Stimulated activated CD4-positive, alpha-beta T cell treated with anti-CD3 and anti-CD28 coated beads, Interleukin-4, amount 100 ng/mL, for 24 hours (primary cell): ENCODE results near the gene CETN1.

Experiments
- DNase-seq: peaks from one replicate; pipeline ENCODE4 v3.0.0-alpha.2; 2020

The CETN1 gene

DNA sequence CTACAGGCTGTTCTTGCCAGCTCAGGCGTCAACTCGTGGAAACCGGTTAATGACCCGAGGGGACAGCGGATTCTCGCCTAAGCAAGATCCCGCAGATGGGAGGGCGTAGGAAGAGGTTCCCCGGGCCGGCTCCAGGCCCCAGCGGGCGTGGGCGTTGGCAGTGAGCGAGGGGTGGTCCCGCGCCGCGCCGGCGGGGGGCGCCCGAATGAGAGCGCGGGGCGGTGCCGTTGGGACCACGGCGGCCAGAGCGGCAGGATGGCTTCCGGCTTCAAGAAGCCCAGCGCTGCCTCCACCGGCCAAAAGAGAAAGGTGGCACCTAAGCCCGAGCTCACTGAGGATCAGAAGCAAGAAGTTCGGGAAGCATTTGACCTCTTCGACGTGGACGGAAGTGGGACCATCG, at the start of gene CETN1:
Gene CETN1 (plus strand): TSS at position 227 of the 400 bp plus-strand sequence. CDS start 29 bp downstream, at position 256.
- no peak for DNase-seq

DNA sequence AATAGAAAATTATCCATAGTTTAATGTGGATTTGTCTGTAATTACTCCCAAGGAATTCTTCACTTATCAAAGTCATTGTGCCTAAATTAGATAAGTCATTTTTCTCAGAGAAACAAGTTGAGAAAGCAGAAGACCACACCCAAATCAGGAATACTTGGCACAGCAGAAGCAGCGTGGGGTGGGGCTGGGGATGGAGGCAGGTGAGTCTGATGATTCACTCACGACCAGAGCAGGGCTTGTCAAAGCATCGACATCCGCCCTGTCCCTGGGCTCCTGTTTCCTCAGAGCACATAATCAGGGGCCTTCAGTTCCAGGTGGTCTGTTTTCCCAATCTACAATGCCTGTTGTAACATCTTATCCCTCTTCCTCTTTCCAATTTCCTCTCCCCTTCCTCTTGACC, 48.2 kb upstream of the CETN1 start:
- no peak for DNase-seq

DNA sequence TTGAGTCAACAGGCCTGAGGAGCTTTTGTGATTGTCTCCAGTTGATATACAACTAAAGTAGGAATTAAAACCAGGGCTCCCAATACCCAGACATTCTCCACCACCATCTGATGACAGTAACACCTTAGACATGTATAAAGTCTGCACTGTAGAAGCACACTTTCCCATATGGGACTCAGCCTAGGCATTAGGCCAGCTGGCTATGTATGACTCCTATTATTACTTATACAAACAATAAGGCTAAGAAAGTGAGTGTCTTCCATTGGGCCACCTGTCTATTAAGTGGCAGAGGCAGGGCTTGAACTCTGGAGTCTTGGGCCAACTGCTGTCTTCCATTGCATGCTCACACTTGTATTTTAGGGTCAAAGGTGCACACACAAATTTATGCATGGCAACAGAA, 47.5 kb upstream of the CETN1 start:
- DNase-seq, result no peak

DNA sequence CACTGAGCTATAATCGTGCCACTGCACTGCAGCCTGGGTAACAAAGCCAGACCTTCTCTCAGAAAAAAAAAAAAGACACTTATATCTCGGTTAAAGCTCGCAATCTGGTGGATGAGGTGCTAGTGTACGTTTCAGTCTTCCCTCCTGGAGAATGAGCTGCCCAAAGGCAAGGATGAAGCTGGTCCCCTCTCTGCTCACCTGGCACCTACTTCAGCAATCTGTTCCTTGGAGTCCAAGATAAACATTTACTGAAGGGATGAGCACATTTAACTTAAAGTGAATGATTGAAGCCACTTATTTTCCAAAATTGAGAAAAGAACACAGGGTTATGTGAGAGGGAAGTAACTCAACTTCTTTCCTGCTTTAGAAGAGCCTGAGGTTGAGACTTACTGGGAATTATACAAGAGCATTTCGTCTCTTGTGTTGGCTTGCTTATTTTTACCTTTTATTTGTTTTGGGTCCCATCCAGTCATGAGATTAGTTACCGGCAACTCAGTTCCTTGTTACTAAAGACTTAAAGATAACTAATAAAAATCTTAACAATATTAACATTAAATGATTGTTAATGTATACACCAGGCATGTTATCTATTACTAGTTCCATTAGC, 46.1 kb upstream of the CETN1 start:
- DNase-seq, result no peak

DNA sequence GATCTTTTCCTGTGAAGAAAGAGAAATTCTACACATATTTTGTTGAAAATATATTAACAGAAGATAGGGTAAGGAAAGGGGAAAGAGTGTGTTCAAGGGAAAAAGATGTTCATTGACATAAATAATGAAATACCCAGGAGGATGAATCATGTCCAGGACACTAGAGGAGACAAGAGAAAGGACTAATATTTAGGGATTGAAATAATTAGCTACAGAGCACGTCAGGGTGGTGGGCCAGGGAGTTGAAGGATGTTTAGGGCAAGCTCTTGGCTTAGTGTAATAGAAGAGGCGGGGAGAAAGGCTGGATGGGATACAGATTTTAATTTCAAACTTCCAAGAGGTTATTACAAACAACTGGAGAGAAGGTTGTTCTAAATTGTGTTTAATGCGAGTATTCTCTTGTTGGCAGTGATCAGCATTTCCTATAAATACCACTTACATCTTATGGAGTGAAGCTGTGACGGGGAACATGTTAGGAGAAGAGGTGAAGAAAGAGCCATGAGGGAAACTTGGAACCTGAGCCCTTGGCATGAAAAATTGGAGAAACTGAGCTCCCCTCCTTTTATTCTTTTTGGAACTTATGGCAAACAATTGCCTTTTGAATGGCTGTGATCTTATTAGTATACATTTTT, 36.6 kb upstream of the CETN1 start:
- no peak for DNase-seq

DNA sequence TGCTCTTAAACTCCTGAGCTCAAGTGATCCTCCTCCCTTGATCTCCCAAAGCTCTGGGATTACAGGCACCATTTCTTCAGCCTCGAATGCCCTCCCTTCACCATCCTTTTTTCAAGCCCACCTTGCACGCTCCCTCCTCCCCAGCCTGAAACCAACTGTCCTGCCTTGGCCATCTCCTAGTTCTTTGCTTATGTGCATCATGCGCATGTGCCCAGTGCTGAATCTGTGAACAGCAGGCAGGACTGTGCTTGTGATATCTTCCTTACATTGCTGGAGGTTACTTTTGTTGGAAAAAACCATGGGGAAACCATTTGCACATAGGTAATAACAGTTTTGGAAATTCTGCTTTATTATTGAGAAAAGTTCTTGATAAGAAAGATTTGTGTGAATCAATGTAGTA, 30.2 kb upstream of the CETN1 start:
- no peak for DNase-seq

DNA sequence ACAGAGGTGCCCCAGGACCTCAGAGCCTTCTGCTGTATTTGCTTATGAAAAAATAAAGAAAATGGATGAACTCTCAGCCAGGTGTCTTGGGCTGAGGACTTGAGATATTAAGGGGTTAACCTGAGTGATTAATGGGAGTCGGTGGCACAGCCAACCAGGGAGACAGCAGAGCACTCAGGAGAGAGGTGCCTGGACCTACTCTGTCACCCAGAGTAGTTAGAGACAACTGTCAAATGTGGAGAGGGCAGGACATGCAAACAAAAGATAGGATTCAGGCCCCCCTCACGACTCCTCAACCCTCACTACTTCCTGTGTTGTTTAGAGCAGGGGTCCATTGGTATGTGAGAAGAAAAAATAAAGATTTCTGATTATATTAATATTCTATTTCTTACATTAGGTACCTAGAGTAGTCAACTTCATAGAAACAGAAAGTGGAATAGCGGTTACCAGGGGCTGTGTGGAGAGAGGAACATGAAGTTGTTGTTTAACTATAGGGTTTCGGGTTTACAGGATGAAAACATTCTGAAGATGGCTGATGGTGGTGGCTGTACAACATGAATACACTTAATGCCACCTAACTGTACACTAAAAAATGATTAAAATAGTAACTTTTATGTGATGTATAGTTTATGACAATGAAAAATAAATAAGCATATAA, 28.6 kb upstream of the CETN1 start:
- no peak for DNase-seq

DNA sequence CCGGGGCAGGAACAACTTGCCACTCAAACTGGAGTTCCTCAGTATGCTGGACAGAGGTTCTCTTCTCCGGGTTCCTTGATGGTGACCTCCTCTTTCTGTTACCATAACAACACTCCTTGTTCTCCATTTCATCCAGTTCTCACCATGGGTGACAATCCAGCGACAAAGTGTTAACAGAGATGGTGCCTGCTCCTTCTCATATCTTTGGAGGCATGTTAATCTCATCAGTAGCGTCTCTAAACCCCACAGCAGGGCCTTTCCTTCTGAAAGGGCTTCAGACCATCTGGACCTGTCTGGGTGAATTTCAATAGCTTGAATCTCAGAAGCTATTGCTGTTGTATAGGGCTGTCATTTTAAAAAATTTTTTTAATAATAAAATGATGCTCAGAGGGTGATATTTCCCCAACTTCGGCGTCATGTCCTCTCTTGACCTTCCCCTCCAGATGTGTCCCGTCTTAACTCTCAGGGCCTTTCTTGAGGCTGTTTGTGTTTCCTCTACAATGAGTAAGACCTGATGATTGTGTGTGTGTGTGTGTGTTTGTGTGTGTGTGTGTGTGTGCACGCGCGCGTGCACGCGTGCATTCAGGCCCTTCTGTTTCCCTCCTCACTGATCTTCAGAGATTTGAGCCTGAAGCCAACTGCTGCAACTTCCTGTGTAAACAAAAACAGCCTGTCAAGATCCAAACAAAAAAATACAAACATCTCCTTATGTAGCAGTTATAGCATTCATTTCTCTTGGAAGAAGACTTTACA, 24.3 kb upstream of the CETN1 start:
- DNase-seq, result no peak

DNA sequence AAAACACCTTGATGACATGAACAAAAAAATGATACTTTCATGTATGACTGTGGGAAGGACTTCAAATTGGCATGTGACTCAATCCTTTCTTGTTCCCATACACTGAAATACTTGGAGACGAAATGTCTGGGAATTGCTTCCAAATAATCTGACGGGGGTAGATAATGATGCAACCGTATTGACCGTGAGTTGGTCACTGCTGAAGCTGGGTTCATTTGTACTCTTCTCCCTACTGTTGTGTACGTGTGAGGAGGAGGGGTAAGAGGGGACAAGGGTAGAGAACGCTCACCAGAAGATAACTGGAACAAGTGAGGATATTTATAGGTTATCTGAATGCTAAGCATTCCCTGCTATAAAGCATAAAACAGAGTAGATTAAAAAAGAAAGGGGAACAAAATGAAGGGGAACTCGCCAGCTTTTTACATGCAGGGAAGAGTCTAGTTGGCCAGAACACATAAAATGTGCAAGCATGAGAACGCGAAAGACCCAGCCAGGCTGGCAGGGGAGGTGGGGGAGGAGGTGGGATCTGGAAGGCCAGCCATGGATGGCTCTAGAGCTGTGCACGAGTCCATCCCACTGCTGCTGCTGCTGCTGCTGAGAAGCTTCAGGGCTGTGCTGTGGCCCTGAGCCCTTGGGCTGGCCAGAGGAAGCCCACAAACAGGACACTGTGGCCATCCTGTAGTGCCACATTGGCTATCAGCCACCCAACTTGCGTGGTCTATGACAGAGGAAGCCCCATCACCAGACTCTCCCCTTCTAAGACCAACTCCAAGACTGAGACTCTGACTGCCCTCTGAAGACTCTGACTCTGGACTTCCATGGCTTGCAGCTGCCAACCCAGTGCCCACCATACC, 15.2 kb upstream of the CETN1 start:
- DNase-seq, result no peak

DNA sequence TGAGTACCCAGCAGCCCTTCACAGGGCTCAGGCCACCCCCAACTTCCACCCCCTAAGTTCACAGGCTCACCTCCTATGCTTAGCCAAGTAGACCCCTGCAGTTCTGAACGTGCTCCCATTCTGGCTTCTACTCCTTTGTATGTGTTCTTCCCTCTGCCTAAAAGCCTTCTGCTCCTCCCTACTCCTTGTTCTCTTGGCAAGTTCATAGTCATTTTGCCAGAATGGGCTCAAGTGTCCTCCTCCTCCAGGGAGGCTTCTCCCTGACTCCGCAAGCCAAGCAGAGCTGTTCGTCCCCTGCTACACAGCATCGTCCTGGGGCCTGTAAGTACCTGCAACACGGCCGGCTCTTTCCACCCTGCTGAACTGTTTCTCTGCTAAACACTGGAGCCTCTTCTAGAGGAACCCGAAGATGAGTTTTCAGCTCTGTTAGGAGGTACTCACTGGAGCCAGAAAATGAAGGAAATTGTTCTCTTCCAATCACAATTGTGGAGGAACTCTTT, 14.6 kb upstream of the CETN1 start:
- DNase-seq, result no peak

DNA sequence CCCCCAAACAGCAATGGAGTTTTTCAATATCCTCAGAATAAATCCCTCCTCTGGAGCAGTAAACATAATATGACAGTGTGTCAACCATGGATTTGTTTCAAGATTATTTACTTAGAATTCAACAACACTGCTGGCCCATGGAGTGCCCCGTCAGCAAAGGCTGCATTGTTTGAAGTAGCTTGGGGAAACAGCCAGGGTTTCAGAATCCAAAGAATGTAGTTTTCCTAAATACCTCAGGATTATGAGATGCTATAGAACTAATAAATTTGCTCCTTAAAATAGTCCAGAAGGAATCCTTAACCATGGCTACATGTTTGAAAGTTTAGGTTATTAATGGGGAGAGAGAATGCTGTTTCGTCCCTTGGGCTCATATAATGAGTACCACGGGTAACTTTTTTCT, 13.1 kb upstream of the CETN1 start:
- no peak for DNase-seq

DNA sequence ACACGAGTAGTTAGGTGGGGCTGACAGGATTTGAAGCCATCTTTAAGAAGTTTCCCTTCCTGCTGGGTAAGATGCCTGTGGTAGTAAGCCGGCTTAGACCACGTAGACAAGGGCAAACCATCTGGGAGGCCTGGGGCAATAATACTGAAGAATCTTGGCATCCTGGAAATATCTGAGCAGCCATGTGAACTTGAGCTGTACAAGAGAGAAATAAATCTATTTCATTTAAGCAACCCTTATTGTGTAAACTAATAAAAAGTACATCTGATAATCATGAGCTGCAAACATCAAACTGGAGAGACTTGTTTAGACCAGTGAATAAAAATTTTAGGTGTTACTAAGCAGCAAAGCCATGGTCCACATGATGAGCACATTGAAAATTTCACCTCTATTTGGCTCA, 11.4 kb upstream of the CETN1 start:
- DNase-seq, result no peak

DNA sequence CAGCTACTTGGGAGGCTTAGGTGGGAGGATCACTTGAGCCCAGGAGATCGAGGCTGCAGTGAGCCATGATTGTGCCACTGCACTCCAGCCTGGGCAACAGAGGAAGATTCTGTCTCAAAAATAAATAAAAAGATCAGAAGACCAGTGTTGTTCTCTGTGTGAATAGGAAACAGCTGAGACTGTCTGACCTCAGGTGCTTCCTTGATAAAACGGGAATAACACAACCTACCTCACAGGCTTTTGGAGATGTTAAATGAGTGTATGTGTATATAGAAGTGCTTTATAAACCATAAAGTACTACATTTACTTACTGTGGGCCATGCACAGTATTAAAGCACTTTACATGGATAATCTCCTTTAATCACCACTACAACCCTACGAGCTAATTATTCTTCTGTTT, 9.9 kb upstream of the CETN1 start:
- no peak for DNase-seq

DNA sequence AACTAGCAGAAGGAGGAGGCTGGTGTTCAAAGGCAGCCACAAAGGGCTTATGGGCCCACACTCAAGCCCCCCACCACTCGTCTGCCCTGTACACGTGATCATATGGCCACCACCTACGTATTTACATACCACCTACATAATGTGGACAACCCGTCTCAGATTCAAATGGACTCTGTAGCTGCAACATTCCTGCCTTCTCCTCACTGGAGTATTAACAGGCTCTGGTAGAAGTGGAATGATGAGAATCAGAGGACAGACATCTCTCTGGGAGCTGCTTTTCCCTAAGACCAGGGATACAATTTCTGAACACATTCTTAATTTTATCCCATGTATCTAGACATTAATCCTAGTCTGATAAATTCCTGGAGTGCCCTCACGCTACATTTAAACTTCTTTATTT, 9.5 kb upstream of the CETN1 start:
- no peak for DNase-seq

DNA sequence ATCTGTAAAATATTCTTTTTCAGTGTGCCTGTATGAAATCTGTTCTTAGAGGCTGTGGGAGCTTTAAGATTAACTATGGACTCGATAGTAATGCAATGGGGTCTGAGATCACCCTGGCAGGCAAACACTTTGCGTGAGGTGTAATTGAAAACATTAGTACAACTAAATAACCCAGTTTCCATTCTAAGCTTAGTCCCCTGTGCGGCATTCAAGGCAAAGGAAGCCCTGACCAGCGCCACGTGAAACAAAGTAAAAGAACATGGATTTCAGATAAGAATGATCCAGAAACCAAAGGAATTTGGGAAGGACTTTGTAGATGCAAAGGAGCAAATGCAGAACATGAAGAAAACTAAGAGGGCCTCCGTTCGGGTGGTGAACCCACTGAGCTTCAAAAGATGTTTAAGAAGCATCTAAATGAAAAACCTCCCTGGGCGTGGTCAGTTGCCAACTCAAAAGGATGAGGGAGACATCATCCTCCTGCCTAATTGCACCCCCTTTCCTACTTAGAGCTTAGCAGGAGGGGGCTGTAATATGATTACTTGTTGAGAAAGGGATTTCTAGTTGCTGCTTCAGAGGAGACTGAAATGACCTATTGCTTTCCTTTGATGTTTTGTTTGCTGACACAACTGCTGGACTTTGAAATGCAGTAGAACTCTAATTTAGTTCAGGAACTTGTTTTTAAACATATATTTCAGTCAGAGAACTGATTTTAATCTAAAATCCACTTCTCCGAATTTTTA, 7.9 kb upstream of the CETN1 start:
- no peak for DNase-seq

DNA sequence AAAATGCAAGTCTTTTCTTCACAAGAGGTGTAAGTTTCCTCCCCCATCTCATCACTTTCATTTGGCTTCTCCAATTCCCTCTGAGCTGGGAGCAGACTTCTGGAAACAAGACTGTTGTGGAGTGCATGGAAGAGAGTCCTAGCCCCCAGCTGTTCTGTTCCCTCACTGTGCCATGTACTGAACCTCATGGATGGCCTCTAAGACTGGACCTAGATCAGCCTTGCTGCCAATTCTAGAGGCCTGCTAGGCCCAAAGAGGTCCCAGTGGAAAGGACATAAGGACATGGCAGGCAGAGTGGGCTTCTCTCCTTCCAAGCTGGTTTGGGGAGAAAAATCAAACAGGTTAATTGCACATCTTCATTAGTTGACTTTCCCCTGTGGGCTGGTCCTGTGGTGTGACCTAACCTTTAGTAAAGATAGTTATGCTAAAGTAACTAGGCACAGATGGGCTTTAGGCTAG, 7.3 kb upstream of the CETN1 start:
- DNase-seq, result no peak

DNA sequence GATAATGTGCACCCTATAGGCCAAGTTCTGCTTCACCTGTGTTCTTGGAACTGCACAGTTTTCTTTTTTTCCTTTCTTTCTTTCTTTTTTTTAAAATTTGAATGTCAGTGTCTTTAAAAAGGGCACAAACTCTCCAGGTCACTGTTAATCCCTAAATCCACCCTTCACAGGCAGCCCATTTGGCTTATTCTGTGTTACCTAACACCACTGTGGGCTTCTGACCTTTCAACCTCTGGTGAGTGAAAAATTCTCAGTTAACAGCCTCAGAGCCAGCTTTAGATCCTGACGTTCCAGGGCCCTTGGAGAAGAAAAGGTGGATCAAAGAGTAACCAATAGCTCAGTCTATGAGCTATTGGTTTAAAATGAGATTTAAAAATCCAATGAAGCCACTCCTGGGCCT, 6.8 kb upstream of the CETN1 start:
- no peak for DNase-seq

DNA sequence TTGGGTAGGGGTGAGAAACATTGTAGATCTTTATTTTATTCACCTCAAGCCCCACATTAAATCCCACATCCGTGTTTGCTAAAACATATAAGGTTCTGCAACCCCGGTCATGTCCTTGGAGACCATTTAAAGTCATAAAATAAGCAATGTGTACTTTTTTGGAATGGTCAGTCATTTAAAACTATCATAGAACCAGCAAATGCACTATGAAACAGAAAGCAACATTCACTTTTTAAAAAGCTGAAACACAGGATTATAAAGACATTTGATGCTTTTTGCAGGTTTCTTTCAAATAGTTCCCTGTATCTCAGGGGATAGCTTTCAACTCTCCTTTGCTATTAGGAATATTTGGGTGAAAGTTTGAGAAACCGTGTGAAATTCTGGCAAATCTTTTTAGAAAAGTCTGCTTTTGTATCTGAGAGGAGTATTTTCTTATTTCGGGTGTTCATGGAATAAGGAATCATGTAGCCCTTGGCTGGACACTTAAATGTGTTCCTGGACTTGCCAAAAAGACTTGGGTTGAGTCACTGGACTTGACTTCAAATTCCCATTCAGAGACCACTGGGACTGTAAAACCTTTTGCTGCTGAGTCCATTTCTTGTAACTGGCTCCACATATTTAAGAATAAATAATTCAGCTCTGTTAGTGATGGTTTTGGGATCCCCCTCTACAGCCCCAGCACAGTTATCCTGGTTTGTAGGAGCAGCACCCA, 5.9 kb upstream of the CETN1 start:
- DNase-seq, result no peak

DNA sequence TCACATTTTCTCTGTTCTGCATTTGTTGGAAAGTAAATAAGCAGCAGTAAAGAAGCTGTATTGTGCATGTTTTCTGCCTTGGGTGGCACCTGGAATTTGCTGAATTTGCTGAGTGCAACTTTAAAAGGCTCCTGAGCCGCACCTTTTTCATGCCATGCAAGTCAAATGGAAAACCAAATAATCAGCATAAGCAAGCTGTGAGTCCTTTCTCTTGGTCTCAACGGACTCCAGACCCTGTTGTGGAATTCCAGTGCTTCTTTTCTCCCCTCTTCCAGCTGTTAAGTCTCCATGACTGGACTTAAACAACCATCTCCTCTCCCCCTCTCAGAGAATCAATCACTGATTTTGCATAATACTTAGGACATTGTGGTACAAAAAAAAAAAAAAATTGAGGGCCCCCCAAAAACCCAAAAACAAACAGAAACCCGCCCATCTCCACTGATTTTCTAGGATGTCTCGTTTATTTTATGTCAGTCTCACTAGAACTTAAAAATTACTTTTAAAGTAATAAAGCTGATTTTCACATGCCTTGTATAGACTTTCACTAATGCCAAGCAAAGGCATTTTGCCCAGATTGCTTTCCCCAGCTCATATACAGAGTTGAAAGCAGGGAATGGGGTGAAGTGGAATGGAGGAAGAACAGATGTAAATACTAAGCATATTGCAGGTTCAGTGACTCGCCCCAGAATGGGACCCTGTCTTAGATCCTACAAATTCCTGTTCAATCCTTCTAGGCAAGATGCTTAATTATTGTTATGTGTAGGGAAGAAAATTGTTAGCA, 5.1 kb upstream of the CETN1 start:
- DNase-seq, result no peak

DNA sequence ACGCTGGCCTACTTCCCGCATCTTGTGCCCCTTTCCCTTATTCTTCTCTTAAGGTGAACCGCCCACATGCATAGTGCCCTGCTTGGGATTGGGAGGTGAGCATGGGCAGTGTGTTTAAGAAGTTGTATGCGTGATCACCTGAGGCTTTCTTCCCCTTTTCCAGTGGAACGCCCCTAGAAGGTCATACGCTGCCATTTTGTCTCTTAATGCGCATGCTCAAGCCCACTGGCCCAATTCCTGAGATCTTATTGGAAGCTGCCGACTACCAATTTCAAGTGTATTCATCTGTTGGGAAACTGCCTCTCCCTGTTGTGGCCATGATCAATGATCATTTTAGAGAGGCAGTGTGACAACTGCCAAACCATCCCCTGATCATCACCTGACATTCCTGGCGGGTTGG, 3.3 kb upstream of the CETN1 start:
- no peak for DNase-seq
